T-helper 22 cell (primary cell): ENCODE measurements around the gene DEDD.
"Not testable (repeated sequence)": the region's sequence is repeated elsewhere in the genome, so short reads cannot be mapped to it uniquely, and the experiment has no call there.

Source experiments
- DNase-seq: peaks from one replicate; pipeline ENCODE4 v3.0.0-alpha.2; 2020; ENCODE audit warnings: low read depth

DEDD gene

GRCh38 chr1:161122967-161123366 lies 9.5 kb downstream of the DEDD start:
- no peak for DNase-seq

- DNase-seq, result no peak
These were observed 10.6 kb downstream of the DEDD start for GRCh38 chr1:161121834-161122233.

DNA sequence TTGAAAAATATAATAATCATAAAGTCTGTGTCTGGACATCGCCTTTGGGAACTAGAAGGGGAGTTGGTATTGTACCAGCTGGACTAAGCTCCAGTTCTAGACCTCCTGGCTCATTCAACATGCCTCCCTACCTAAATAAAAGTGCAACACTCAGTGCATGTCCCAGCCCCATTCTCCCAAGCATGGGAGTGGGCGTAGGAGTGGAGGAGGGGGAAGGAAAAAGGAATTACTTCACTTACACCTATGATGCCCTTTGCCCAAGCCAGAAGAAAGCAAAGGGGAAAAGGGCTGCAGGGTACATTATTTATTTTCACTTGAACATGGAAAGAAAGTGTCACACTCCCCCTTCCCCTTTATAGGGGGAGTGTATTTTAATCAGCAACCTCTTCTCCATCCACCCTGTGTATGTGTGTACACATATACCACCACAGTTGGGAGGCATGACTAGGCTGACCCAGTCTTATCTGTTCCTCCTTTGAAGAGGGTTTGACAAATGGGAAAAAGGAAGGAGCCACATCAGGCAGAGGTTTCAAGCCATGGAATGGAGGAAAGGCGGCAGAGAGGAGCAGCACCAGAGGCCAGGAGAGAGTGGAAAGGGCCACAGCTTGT lies 11.3 kb downstream of the DEDD start:
- no peak for DNase-seq

DNA sequence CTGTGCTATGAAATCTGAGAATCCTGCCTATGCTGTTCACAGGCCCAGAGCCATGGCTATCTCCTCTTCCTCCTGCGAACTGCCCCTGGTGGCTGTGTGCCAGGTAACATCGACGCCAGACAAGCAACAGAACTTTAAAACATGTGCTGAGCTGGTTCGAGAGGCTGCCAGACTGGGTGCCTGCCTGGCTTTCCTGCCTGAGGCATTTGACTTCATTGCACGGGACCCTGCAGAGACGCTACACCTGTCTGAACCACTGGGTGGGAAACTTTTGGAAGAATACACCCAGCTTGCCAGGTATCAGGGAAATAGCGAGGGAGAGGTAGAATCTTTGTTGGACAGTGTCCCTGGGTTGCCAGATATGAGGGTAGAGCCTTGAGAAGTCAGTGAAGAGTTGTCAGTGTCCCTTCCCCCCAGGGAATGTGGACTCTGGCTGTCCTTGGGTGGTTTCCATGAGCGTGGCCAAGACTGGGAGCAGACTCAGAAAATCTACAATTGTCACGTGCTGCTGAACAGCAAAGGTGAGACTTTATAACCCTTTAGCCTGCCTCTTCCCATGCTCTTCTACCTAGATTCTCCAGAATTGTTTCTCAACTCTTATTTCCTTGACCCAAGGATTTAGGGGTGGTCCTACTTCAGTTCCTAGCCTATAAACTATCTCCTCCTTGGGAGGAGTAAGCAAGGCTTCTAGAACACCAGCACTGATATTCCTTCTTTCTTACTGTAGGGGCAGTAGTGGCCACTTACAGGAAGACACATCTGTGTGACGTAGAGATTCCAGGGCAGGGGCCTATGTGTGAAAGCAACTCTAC lies 13.2 kb downstream of the DEDD start:
- DNase-seq, result peak; percentile 39

DNA sequence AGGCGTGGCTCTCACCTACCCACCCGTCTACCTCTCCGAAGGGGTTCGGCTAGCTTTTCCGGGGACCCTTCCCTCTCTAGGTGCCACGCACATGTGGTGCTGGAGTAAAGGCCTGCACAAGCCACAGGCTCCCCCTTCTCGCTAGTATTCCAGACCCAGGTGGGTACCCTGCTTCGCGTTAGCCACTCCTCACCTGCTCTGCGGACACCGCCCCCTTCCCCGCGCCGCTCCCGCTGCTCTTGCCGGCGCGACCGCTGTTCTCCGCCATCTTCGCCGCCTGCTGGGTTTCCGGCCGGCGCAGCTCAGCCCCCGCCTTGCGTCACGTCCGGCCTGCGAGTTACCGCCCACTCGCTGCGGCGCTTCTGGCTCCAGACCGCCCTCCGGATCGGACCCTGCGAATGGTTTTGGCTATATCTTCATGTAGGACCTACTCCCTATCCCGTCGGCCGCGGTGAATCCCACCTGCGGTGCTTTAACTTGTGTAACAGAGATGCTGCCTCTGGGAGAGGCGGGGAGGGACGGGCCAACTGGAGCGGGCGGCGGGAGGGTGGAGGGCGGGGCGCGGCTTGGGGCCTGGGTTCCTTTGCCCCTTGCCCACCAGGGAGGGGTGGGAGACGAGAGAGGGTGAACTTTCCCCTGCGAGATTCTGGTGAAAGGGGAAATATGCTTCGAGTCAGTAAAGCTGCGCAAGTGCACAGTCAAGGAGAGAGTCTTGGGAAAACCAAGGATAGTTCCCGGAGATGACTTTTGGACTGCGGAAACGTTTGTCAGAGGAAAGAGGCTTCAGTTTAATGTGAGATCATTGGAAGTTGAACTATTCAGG lies 14.5 kb downstream of the DEDD start, which contains the start of the genes NIT1 and PFDN2:
NIT1 (plus strand) TSS at position 347 of the 823 bp plus-strand sequence; CDS start at position 419, 72 bp downstream.
PFDN2 (minus strand) TSS at position 279 of the 823 bp plus-strand sequence; CDS start at position 268, 11 bp downstream.
- peak; percentile 77 for DNase-seq

- not testable (repeated sequence) for DNase-seq
These were observed 16.5 kb downstream of the DEDD start for GRCh38 chr1:161115961-161116360.

GRCh38 chr1:161115132-161115711 lies 17.2 kb downstream of the DEDD start:
- DNase-seq, result no peak

DNA sequence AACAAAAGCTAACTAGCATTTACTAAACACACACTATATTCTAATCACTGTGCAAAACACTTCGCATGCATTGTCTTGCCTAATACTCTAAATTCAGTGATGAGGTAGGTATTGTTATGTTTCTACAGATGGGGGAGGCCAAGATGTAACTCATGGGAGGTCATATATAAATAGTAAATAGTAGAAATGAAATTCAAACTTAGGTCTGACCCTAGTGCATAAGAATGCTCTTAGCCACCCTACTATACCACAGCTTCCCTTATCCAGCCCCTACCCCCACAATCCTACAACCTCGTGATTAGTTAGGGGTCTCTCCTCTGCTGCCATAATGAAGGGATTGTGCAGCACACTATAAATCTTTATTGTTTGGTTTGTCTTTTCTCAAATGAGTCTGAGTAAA lies 17.9 kb downstream of the DEDD start:
- DNase-seq, result no peak

DNA sequence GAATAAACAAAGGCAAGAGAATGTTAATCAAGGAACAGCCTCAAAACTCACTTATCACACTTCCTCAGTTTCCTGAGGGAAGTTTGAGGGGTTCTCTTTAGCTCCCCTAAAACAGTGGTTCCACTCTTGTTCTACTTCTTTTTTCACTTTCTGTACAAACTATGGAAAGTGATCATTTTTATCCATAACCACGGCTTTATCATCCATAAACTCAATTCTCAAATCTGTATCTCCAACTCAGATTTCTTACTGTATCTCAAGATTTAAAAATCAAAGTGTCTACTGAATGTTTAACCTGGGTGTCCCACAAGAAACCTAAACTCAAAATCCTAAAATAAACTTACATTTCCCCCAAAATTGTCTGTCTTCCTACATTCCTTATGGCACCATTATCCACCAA lies 18.6 kb downstream of the DEDD start:
- no peak for DNase-seq

- DNase-seq, result no peak
These were observed 20.9 kb downstream of the DEDD start for GRCh38 chr1:161111527-161111926.

- DNase-seq, result no peak
These were observed 21.4 kb downstream of the DEDD start for GRCh38 chr1:161111117-161111516.

DNA sequence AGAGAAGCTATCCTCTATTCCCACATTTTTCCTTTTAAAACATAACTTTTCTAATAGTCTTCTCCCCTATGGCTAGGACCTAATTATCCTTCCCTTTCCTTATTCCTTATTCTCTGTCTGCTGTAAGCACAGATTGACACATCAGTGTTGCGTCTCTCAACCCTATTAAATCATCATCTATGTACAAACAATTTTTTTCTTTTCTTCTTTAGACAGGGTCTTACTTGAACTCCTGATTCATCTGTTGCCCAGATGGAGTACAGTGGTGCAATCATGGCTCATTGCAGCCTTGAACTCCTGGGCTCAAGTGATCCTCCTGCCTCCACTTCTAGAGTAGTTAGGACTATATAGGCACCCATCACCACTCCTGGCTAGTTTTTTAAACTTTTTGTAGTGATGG lies 26.0 kb downstream of the DEDD start:
- DNase-seq, result no peak

- DNase-seq, result no peak
These were observed 31.9 kb downstream of the DEDD start for GRCh38 chr1:161100556-161100955.

DNA sequence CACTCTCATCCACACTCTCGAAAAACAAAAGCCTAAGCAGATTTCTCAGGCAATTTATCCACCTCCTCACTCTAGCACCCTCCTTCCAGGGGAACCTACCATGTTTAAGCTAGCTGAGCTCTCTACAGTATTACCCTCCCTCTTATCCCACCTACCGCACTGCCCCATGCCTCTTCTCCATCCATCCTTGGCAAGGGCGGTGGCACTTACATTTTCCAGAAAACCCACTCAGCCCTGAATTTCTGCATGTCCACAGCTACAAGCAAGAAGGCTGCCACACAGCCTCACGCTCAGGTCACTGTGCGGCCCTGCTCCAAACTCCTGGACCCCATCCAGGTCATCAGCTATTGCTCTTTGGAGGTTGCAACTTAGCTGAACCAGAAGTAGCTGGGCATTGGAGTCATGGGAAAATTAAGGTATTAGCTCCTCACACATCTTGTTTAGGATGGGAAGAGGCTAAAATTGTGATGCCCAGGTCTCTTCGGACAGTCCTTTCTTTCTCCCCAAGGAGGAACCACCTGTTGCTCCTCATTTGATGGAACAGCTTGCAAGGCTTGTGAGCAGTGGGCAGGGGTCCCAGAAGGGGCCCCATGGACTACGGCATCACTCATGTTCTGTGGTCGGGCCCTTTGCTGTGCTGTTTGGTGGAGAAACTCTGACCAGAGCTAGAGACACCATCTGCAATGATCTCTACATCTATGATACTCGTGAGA lies 33.2 kb downstream of the DEDD start:
- no peak for DNase-seq

GRCh38 chr1:161098210-161099068 lies 34.0 kb downstream of the DEDD start, which contains the start of gene KLHDC9:
KLHDC9 (plus strand) TSS chr1:161098361; CDS start chr1:161098536, 175 bp downstream.
- DNase-seq, result peak; percentile 66

DNA sequence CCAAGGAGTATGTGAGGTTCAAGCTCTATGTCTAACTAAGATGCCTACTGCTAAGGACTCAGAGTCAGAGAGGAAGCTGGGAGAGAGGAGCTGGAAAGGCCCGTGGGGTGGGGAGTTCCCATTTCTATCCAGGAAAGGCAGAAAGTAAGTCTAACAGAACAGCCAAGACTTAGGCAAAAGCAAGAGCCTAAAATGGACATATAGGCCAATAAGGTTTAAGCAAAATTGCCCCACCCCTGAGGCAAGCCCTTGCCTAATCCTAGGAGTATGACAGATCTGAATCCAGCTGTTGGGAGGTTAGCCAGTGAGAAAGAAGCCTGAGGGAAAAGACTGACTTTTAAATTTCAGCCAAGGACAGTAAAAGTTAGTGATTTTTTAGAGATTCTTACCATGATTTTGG lies 35.9 kb downstream of the DEDD start:
- DNase-seq, result no peak

DNA sequence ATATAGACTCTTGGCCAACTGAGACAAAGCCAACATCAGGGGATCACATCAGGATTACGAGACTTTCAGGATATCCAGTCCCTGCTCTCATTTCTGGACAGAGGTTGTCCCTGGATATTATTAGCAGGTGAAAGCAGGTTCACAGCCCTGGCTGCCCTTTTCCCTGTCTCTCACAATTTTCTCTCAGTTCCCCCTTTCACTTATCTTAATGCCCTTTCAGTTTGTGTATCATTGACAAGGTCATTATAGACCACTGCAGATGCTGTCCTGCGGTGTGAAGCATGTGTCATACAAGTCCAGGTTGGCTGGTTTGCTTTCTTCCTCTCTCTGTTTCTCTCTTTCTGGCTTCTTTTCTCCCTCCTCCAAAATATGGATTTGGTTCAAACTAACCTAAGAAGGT lies 36.5 kb downstream of the DEDD start:
- DNase-seq, result no peak

GRCh38 chr1:161095230-161095629 lies 37.2 kb downstream of the DEDD start:
- no peak for DNase-seq

DNA sequence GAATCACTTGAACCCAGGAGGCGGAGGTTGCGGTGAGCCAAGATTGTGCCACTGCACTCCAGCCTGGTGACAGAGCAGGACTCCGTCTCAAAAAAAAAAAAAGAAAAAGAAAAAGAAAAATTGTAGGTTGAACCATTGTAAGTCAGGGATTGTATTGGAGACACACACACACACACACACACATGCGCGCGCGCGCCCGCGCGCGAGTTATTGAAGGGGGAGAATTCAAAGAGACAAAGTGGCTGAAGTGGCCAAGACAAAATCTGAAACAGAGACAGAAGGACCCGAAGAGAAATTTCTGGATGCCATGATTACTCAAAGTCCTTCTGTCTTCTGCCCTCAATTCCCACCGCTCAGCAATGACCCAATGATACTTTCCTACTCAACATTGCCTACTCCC lies 38.0 kb downstream of the DEDD start:
- no peak for DNase-seq

- DNase-seq, result no peak
These were observed 39.8 kb downstream of the DEDD start for GRCh38 chr1:161092621-161093028.
